GM19452 (cell line): Measurements from ENCODE around the gene ABCB8.
A peak's percentile ranks its signal among the peaks of the same experiment; 100 is the strongest.
"Not testable (repeated sequence)": the region's sequence is repeated elsewhere in the genome, so short reads cannot be mapped to it uniquely, and the experiment has no call there.

Experiments used
- ATAC-seq: cut with Tn5 transposase; IDR thresholded peaks from one replicate; pipeline ENCODE4 v1.9.1; 2021; ENCODE audit not compliant: unreplicated experiment

Gene ABCB8

GRCh38 chr7:150997817-150998216, 30.4 kb upstream of the ABCB8 start:
- no peak for ATAC-seq

GRCh38 chr7:150998341-150998740, 29.9 kb upstream of the ABCB8 start:
- ATAC-seq = no peak

DNA sequence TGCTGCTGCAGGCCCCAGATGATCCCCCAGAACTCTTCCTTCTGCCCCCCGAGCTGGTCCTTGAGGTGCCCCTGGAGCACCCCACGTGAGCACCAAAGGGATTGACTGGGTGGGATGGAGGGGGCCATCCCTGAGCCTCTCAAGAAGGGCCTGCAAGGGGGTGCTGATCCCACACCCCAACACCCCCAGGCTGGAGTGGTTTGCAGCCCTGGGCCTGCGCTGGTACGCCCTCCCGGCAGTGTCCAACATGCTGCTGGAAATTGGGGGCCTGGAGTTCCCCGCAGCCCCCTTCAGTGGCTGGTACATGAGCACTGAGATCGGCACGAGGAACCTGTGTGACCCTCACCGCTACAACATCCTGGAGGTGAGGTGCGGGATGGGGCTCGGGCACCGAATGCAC, 29.2 kb upstream of the ABCB8 start:
- ATAC-seq = no peak

DNA sequence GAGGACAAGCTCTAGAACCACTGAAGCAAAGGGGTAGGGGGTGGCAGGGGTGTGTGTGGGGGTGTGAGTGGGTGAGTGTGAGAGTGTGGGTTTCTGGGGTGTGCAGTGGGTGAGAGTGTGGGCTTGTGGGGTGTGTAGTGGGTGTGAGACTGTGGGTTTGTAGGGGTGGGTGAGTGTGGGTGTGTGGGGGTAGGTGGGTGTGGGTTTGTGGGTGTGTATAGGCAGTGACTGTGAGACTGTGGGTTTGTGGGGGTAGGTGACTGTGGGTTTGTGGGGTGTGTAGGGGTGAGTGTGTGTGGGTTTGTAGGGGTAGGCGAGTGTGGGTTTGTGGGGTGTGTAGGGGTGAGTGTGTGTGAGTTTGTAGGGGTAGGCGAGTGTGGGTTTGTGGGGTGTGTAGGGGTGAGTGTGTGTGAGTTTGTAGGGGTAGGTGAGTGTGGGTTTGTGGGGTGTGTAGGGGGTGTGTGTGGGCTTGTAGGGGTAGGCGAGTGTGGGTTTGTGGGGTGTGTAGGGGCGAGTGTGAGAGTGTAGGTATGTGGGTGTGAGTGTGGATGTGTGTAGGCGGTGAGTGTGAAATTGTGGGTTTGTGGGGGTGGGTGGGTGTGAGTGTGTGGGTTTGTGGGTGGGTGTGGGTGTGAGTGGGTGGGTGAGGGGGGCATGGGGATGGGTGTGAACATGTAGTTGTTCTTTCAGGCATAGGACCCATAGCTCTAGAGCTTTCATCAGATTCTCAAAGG, 28.6 kb upstream of the ABCB8 start:
- ATAC-seq = no peak

DNA sequence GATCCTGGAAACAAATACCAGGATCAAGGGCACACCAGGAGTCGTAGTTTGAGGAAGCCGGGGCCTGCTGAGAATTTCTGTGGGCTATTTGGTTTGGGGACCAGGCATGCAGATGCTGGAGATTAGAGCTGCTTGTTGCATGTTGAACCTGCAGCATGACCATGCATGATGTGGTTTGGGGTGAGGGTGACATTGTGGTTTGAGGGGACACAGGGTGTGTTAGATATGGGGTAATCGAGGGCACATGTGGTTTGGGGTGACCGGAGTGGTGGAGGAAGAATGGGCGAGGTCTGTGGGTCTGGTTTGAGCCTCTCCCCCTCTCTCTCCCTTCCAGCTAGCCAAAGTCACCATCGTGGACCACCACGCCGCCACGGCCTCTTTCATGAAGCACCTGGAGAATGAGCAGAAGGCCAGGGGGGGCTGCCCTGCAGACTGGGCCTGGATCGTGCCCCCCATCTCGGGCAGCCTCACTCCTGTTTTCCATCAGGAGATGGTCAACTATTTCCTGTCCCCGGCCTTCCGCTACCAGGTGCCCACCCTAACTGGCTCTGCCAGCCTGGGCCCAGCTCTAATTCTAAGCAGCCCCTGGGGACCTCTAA, 27.3 kb upstream of the ABCB8 start:
- ATAC-seq = no peak

DNA sequence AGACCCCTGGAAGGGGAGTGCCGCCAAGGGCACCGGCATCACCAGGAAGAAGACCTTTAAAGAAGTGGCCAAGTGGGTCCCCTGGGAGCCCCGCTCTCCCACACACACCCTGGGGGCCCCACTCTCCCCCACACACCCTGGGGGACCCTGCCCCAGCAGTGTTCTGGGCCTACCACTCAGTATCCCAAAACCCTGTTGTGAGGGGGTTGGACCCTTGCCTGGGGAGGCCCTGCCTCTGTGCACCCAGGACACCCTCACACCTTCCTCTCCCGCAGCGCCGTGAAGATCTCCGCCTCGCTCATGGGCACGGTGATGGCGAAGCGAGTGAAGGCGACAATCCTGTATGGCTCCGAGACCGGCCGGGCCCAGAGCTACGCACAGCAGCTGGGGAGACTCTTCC, 26.7 kb upstream of the ABCB8 start:
- ATAC-seq = no peak

- no peak for ATAC-seq
Measured at GRCh38 chr7:151003572-151003971, 24.7 kb upstream of the ABCB8 start.

- ATAC-seq = no peak
Measured at GRCh38 chr7:151005566-151005965, 22.7 kb upstream of the ABCB8 start.

DNA sequence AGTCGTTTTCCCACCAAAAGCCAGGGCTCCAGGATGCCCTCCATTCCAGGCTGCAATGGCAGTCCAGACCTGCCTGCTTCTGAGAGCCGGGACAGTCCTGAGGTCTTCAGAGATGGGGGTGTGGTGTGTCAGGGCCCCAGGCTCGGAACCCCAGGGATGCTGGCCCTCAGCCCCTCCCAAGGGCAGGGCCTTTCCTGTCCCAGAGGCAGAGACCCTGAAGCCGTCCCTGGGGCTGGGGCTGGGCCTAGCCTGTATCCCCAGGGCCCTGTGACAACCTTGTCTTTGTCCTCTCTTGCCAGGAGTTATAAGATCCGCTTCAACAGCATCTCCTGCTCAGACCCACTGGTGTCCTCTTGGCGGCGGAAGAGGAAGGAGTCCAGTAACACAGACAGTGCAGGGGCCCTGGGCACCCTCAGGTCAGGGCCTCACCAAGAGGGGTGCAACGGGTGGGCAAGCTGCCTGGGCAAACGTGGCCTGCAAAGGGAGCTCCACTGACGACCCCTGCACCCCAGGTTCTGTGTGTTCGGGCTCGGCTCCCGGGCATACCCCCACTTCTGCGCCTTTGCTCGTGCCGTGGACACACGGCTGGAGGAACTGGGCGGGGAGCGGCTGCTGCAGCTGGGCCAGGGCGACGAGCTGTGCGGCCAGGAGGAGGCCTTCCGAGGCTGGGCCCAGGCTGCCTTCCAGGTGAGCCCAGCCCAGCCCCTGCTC, 21.5 kb upstream of the ABCB8 start:
- no peak for ATAC-seq

- ATAC-seq = no peak
Measured at GRCh38 chr7:151007469-151007898, 20.8 kb upstream of the ABCB8 start.

- no peak for ATAC-seq
Measured at GRCh38 chr7:151008143-151008510, 20.1 kb upstream of the ABCB8 start.

- ATAC-seq = peak; percentile 68
Measured at GRCh38 chr7:151008511-151009323, 19.5 kb upstream of the ABCB8 start.

- ATAC-seq = no peak
Measured at GRCh38 chr7:151009327-151010036, 18.8 kb upstream of the ABCB8 start.

GRCh38 chr7:151010037-151010306, 18.3 kb upstream of the ABCB8 start:
- no peak for ATAC-seq

DNA sequence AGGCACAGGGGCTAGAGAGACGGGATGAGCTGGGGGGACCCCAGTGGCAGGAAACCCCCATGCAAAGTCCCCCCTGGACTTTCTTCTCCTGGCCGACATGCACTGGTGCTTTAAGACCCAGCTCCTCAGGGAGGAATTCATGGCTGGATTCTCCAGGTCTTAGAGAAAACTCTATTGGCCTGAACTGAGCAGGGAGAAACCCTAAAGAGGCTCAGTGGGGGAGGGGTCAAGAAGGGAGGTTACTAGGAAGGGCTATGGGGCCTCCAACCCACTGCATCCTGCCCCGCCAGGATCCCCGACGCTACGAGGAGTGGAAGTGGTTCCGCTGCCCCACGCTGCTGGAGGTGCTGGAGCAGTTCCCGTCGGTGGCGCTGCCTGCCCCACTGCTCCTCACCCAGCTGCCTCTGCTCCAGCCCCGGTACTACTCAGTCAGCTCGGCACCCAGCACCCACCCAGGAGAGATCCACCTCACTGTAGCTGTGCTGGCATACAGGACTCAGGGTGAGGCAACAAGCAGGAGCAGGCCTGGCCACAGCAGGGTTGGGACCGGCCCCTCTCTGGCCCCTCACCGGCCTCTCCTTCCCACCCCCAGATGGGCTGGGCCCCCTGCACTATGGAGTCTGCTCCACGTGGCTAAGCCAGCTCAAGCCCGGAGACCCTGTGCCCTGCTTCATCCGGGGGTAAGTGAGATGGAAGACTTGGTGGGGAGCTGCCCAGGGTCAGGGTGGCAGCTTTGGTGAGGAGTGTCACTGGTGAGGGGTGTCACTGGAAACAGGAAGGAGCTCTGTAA, 17.7 kb upstream of the ABCB8 start:
- ATAC-seq = no peak

GRCh38 chr7:151011097-151011409, 17.2 kb upstream of the ABCB8 start:
- no peak for ATAC-seq

DNA sequence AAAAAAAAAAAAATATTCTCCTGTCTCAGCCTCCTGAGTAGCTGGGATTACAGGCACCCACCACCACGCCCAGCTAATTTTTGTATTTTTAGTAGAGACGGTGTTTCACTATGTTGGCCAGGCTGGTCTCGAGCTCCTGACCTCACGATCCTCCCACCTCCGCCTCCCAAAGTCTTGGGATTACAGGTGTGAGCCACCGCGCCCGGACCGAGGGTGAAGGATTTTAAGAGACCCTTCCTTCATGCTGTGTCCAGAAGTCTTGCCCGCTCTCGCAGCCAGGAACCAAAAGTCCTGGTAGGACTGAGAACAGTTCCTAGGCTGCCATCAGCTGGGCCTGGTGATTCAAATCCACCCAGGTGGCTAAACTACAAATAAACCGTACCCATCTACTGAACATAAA, 16.6 kb upstream of the ABCB8 start:
- not testable (repeated sequence) for ATAC-seq

DNA sequence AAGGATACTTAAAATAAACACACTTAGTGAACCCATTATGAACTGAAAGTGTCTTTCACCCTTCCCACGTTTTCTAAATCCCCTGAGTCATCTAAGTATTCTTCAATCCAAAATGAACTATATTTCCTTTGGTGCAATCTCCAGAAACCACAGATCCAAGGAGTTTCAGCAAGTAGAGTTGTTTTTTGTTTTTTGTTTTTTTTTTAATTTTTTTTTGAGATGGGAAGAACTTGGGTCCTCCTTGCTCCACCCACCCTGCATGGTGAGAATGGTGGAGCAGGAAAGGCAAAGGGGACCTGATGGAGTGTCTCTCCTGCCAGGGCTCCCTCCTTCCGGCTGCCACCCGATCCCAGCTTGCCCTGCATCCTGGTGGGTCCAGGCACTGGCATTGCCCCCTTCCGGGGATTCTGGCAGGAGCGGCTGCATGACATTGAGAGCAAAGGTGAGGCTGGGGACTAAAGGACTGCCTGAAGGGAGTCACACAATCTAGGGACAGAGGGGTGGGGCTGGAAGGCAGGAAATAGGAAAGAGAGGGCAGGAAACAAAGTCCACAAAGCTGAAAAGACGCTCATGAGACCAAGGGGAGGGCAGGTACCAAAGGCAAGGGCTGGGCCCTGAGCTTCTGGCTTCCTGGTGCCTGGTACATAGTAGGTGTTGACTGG, 16.1 kb upstream of the ABCB8 start:
- no peak for ATAC-seq

GRCh38 chr7:151012911-151013347, 15.3 kb upstream of the ABCB8 start:
- ATAC-seq = no peak

DNA sequence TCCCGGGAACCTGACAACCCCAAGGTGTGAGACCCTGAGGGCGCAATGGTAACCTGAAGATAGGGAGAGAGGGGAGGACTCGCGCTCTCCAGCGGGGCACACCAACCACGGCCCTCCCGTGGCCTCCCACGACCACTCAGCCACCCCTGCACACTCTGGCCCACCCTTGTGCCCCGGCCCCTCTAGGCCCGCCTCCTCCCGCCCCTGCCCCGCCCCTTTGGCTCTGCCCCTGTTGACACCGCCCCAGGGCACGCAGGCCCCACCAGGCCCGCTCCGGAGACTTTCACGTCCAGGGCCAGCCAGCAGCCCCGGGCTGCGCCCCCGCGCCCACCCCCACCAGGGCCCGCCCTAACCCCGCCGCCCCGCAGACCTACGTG, 14.9 kb upstream of the ABCB8 start:
- no peak for ATAC-seq
